ENCODE data around the gene TSHZ3.

TSHZ3 gene

GRCh38 chr19:31339411-31339810 is 9.8 kb downstream of the TSHZ3 start:
- H2AFZ ChIP-seq (ENCODE audit: low read length), result no peak overlapping the region
- H3K9me2 ChIP-seq (replicated peaks; ENCODE audit: low read depth, low read length), result no peaks in the 10 kb centered on the region
- H3K27me3 ChIP-seq (ENCODE audit: insufficient read depth, low read length, poor library complexity, severe bottlenecking), result no peaks in the 10 kb centered on the region
- H3K4me3 ChIP-seq (ENCODE audit: low read length, poor library complexity, severe bottlenecking), result peak overlapping the region; percentile 37
- peaks cover 7% of the 10 kb centered on the region; the same call in 1 of the 2 replicates for H3K79me2 ChIP-seq (ENCODE audit: insufficient read depth, low read length)
- no peak overlapping the region for H3K9ac ChIP-seq (ENCODE audit: low read depth, low read length, poor library complexity, severe bottlenecking)
- H3F3A ChIP-seq (ENCODE audit: low read depth), result no peaks in the 10 kb centered on the region
- H3K4me2 ChIP-seq (ENCODE audit: low read depth, low read length, poor library complexity, severe bottlenecking), result peak overlapping the region; percentile 47
- peaks cover 9% of the 10 kb centered on the region for H4K20me1 ChIP-seq (ENCODE audit: insufficient read depth, low read length, poor library complexity, severe bottlenecking)
- peaks cover 6% of the 10 kb centered on the region for H3K4me1 ChIP-seq (ENCODE audit: insufficient read depth, low read length, poor library complexity, severe bottlenecking)
- no peaks in the 10 kb centered on the region for H3K9me3 ChIP-seq (ENCODE audit: insufficient read depth, low read depth, low read length)
- no peaks in the 10 kb centered on the region for H3K36me3 ChIP-seq (ENCODE audit: insufficient read depth, low read length)
- TF ChIP-seq CTCF (conservative IDR thresholded peaks at IDR 0.05; ENCODE audit: low read length) (no peak), EZH2phosphoT487 (IDR thresholded peaks at IDR 0.05; ENCODE audit: borderline replicate concordance) (no peak)

- Histone ChIP-seq H3K4me2 (ENCODE audit: low read depth, low read length, poor library complexity, severe bottlenecking) (no peak overlapping the region), H3K79me2 (ENCODE audit: insufficient read depth, low read length) (peaks cover 7% of the 10 kb centered on the region; the same call in 1 of the 2 replicates)
Observed at GRCh38 chr19:31338069-31338776, 11.0 kb downstream of the TSHZ3 start.

GRCh38 chr19:31337008-31337914 is 12.0 kb downstream of the TSHZ3 start:
- Histone ChIP-seq H3K9ac (ENCODE audit: low read depth, low read length, poor library complexity, severe bottlenecking) (no peak overlapping the region), H2AFZ (ENCODE audit: low read length) (no peak overlapping the region), H3K4me2 (ENCODE audit: low read depth, low read length, poor library complexity, severe bottlenecking) (no peak overlapping the region), H3K9me3 (ENCODE audit: insufficient read depth, low read depth, low read length) (no peaks in the 10 kb centered on the region; the same call in 1 of the 2 replicates), H3K36me3 (ENCODE audit: insufficient read depth, low read length) (no peaks in the 10 kb centered on the region), H3F3A (ENCODE audit: low read depth) (no peaks in the 10 kb centered on the region), H4K20me1 (ENCODE audit: insufficient read depth, low read length, poor library complexity, severe bottlenecking) (peaks cover 9% of the 10 kb centered on the region), H3K79me2 (ENCODE audit: insufficient read depth, low read length) (peaks cover 7% of the 10 kb centered on the region; the same call in 1 of the 2 replicates), H3K4me1 (ENCODE audit: insufficient read depth, low read length, poor library complexity, severe bottlenecking) (peaks cover 6% of the 10 kb centered on the region), H3K9me2 (replicated peaks; ENCODE audit: low read depth, low read length) (no peaks in the 10 kb centered on the region), H3K27me3 (ENCODE audit: insufficient read depth, low read length, poor library complexity, severe bottlenecking) (no peaks in the 10 kb centered on the region), H3K4me3 (ENCODE audit: low read length, poor library complexity, severe bottlenecking) (no peak overlapping the region)
- TF ChIP-seq CTCF (conservative IDR thresholded peaks at IDR 0.05; ENCODE audit: low read length), result no peak
- no peak for TF ChIP-seq EZH2phosphoT487 (IDR thresholded peaks at IDR 0.05; ENCODE audit: borderline replicate concordance)

More at GRCh38 chr19:31338069-31338776, 11.0 kb downstream of the TSHZ3 start:
- H3K9me2 ChIP-seq (replicated peaks; ENCODE audit: low read depth, low read length), result no peaks in the 10 kb centered on the region
- no peak for TF ChIP-seq EZH2phosphoT487 (IDR thresholded peaks at IDR 0.05; ENCODE audit: borderline replicate concordance)
- TF ChIP-seq CTCF (conservative IDR thresholded peaks at IDR 0.05; ENCODE audit: low read length), result peak; percentile 55
- no peak overlapping the region for H2AFZ ChIP-seq (ENCODE audit: low read length)
- no peaks in the 10 kb centered on the region for H3F3A ChIP-seq (ENCODE audit: low read depth)
- H3K36me3 ChIP-seq (ENCODE audit: insufficient read depth, low read length), result no peaks in the 10 kb centered on the region
- H3K27me3 ChIP-seq (ENCODE audit: insufficient read depth, low read length, poor library complexity, severe bottlenecking), result no peaks in the 10 kb centered on the region
- H3K4me3 ChIP-seq (ENCODE audit: low read length, poor library complexity, severe bottlenecking), result no peak overlapping the region
- peaks cover 6% of the 10 kb centered on the region for H3K4me1 ChIP-seq (ENCODE audit: insufficient read depth, low read length, poor library complexity, severe bottlenecking)
- H4K20me1 ChIP-seq (ENCODE audit: insufficient read depth, low read length, poor library complexity, severe bottlenecking), result peaks cover 9% of the 10 kb centered on the region
- no peaks in the 10 kb centered on the region for H3K9me3 ChIP-seq (ENCODE audit: insufficient read depth, low read depth, low read length)
- H3K9ac ChIP-seq (ENCODE audit: low read depth, low read length, poor library complexity, severe bottlenecking), result no peak overlapping the region

Measured in Loucy (cell line).